Breast epithelium (tissue), 4 donors: ENCODE results near the gene CCL20. TPM values are rescaled to one million over a fixed set of nuclear protein-coding genes. Genes with fewer than 3 reads are reported as not detected.
"Not testable (repeated sequence)": the region's sequence is repeated elsewhere in the genome, so short reads cannot be mapped to it uniquely, and the experiment has no call there.

Experiments used
- DNase-seq, 2 donors: peaks; one replicate each; pipeline ENCODE4 v3.0.0-alpha.2; 2019; ENCODE audit warnings: low spot score in 2 of 2
- H3K27ac ChIP-seq, 2 donors: fragments of 200-600 bp; sonication (generic) in 1 of 2; one replicate each; pipeline ENCODE4 v1.5.1; 2016 to 2019; ENCODE audit warnings: mild to moderate bottlenecking in 1 of 2
- H3K27me3 ChIP-seq, 2 donors: fragments of 200-600 bp; sonication (generic) in 1 of 2; one replicate each; pipeline versions ENCODE4 v1.5.1 to v1.6.0; 2017 to 2019; ENCODE audit warnings: control low read depth in 1 of 2, mild to moderate bottlenecking in 1 of 2
- H3K36me3 ChIP-seq: fragments of 200-600 bp; one replicate; pipeline ENCODE4 v1.5.1; 2019
- H3K4me1 ChIP-seq, 2 donors: fragments of 200-600 bp; sonication (generic); one replicate each; pipeline ENCODE4 v1.5.1; 2016 to 2019; ENCODE audit warnings: control low read depth in 1 of 2
- H3K4me3 ChIP-seq, 3 donors: fragments of 200-600 bp; sonication (generic); 1 replicate in 2 of 3; 2 replicates in 1 of 3; pipeline ENCODE4 v1.5.1; 2016 to 2019; ENCODE audit warnings: mild to moderate bottlenecking in 3 of 3, moderate library complexity in 2 of 3
- H3K9me3 ChIP-seq, 2 donors: fragments of 200-600 bp; sonication (generic) in 1 of 2; one replicate each; pipeline ENCODE4 v1.5.1; 2016 to 2019; ENCODE audit warnings: control low read depth in 1 of 2
- CTCF ChIP-seq, 3 donors: fragments of 450-650 bp; IDR thresholded peaks; one replicate each; pipeline ENCODE4 v1.5.1; 2016 to 2017; ENCODE audit warnings: antibody characterized with exemption in 3 of 3, mild to moderate bottlenecking in 3 of 3, moderate library complexity in 3 of 3
- POLR2A ChIP-seq: fragments of 450-650 bp; IDR thresholded peaks from one replicate; pipeline ENCODE4 v1.6.1; 2016; ENCODE audit warnings: antibody characterized with exemption, mild to moderate bottlenecking, moderate library complexity
- POLR2AphosphoS5 ChIP-seq, 3 donors: sonication (generic); formaldehyde crosslinking; IDR thresholded peaks; one replicate each; pipeline ENCODE4 v1.6.1; 2017; ENCODE audit warnings: antibody characterized with exemption in 3 of 3
- intact Hi-C: fragments of 100-400 bp; cut with DNase I; formaldehyde crosslinking; loops from one replicate; pipeline ENCODE4 v1.15.1; 2023; ENCODE audit warnings: low total_unique reads
- total RNA-seq, 3 donors: library from RNA; depleted of rRNA; stranded (reverse); fragments of >200 nt; gene quantifications; one replicate each; pipeline ENCODE4 v1.1.0, GENCODE V29; 2016

CCL20 gene
- total RNA-seq, 3 donors from 2014 or later, result 1.3 to 6.7 TPM; not detected in 1

DNA sequence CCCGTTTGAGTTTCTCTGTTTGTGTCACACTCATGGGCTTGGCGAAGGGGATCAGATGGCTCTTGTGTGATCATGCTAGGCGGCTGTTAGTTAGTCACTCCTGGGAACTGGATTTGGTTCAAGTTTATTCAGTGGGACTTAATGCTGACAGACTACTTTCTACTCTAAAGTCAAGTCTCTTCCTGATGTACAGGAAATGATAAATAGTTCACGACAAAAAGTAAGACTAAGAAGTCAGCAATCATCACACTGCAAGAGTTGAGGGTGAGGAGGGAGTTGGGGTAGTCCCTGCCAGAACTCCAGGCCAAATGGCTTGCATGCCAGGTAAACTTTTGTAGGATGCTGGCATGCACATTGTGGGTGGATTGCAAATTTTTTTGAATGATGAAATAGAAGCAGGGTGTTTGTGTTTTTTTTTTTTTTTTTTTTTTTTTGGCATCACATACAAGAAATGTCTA lies 25.1 kb upstream of the CCL20 start:
- no peak for DNase-seq
- no peaks in the 10 kb centered on the region for H3K27me3 ChIP-seq
- no peaks in the 10 kb centered on the region for H3K36me3 ChIP-seq
- no peak overlapping the region for H3K27ac ChIP-seq
- intact Hi-C loops, result no loop called here
- no peaks in the 10 kb centered on the region for H3K9me3 ChIP-seq
- no peak overlapping the region for H3K4me3 ChIP-seq
- H3K4me1 ChIP-seq, result no peaks in the 10 kb centered on the region
- TF ChIP-seq CTCF (IDR thresholded peaks at IDR 0.05) (no peak), POLR2AphosphoS5 (IDR thresholded peaks at IDR 0.05) (no peak), POLR2A (no peak)

- TF ChIP-seq CTCF (IDR thresholded peaks at IDR 0.05), result no peak
- no peak for TF ChIP-seq POLR2A
- no peak for TF ChIP-seq POLR2AphosphoS5 (IDR thresholded peaks at IDR 0.05)
- intact Hi-C loops, result no loop called here
- Histone ChIP-seq H3K4me1 (no peaks in the 10 kb centered on the region), H3K27ac (no peak overlapping the region), H3K9me3 (no peaks in the 10 kb centered on the region), H3K4me3 (no peak overlapping the region), H3K36me3 (no peaks in the 10 kb centered on the region), H3K27me3 (no peaks in the 10 kb centered on the region)
- DNase-seq, result no peak
Observed at GRCh38 chr2:227789803-227790202, 23.8 kb upstream of the CCL20 start.

DNA sequence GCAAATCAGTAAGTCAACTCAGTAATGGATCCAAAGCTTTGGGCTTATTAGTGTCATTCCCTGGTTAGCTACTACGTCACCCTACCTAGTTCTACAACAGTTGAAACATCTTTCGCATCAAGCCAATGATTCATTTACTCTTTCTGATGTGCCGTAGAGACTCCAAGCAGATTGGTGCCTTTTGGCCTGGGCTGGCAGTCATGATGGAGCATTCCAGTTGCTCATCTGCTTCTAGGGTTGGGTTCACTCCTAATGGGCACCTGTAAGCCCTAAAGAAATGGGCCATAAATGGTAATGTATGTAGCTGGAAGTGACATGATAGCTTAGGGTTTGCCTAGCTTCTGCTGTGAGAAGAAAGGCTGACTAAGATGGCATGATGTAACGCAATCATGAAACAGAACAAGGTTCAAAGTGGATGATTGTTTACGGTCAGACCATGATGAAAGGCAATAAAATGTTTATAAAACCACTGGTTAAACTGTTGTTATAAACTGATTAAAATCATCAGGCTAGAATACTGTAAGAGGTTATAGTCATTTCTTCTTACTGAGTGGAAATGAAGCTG lies 20.4 kb upstream of the CCL20 start:
- no peak for DNase-seq
- Histone ChIP-seq H3K4me3 (no peak overlapping the region), H3K36me3 (no peaks in the 10 kb centered on the region), H3K27me3 (no peaks in the 10 kb centered on the region), H3K4me1 (no peaks in the 10 kb centered on the region), H3K9me3 (no peaks in the 10 kb centered on the region), H3K27ac (no peak overlapping the region)
- intact Hi-C loops, result no loop called here
- no peak for TF ChIP-seq POLR2A
- TF ChIP-seq CTCF (IDR thresholded peaks at IDR 0.05), result no peak

DNA sequence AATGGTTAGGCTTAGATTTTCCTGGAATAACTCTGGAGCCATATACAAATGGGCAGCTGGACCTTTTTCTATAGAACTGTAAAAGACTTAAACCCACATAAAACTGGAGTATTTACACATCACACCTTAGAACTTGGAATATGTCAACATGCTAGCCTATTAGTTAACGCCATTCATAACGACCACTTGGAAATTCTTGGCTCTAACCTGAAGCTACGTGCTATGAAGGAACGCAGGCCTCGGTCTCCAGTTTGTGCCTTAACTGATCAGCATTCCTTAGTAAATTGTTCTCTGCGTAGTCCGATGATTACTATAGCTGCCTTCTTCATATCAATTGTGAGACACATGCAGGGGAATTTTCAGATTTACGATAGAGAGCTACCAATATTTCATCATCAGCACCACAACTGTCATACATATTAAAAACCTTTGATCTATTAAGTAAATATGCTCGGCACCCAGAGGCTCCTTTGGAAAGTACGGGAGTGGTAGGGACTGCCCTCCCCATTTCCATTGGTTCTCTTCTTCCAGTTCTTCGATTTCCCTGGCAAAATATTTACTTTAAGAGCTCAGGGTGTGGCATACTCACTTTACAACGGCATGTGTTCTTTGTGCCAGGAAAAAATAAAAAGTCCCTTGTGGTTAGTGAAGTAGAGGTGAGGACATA lies 17.5 kb upstream of the CCL20 start:
- no peaks in the 10 kb centered on the region for H3K4me1 ChIP-seq
- H3K36me3 ChIP-seq, result no peaks in the 10 kb centered on the region
- no peaks in the 10 kb centered on the region for H3K9me3 ChIP-seq
- intact Hi-C loops, result no loop called here
- H3K27ac ChIP-seq, result no peak overlapping the region
- TF ChIP-seq CTCF (IDR thresholded peaks at IDR 0.05) (no peak), POLR2A (no peak), POLR2AphosphoS5 (IDR thresholded peaks at IDR 0.05) (no peak)
- DNase-seq, result no peak
- H3K27me3 ChIP-seq, result no peaks in the 10 kb centered on the region
- no peak overlapping the region for H3K4me3 ChIP-seq

DNA sequence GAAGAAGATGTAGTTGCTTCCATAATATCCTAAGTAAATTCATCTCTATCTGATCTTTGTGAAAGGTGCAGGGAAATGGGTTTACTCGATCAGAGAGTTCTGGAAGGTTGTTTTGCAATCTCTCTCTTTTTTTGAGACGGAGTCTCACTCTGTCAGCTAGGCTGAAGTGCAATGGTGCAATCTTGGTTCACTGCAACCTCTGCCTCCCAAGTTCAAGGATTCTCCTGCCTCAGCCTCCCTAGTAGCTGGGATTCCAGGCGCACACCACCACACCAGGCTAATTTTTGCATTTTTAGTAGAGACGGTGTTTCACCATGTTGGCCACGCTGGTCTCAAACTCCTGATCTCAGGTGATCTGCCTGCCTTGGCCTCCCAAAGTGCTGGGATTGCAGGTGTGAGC lies 16.9 kb upstream of the CCL20 start:
- DNase-seq, H3K4me3 ChIP-seq, H3K9me3 ChIP-seq, H3K27me3 ChIP-seq, intact Hi-C loops, H3K4me1 ChIP-seq, H3K27ac ChIP-seq, H3K36me3 ChIP-seq: not testable (repeated sequence)
